Transverse colon (tissue), 4 donors: Measurements from ENCODE around the gene CHRM3. TPM values are rescaled to one million over a fixed set of nuclear protein-coding genes. Genes with fewer than 3 reads are reported as not detected.

ENCODE experiments used
- DNase-seq: peaks from one replicate; pipeline ENCODE4 v3.0.0-alpha.2; 2019
- H3K27ac ChIP-seq, 4 donors: fragments of 200-600 bp; sonication (generic); 2 replicates each; pipeline ENCODE4 v1.5.1; 2016 to 2018; ENCODE audit warnings: inconsistent platforms in 4 of 4
- H3K27me3 ChIP-seq: fragments of 200-600 bp; sonication (generic); 2 replicates; pipeline ENCODE4 v1.5.1; 2017; ENCODE audit warnings: inconsistent platforms
- H3K36me3 ChIP-seq, 4 donors: fragments of 200-600 bp; sonication (generic); 2 replicates each; pipeline ENCODE4 v1.5.1; 2017 to 2019; ENCODE audit warnings: inconsistent platforms in 4 of 4
- H3K4me1 ChIP-seq, 4 donors: fragments of 200-600 bp; sonication (generic); 2 replicates each; pipeline ENCODE4 v1.5.1; 2017 to 2020; ENCODE audit warnings: inconsistent platforms in 4 of 4
- H3K4me3 ChIP-seq, 4 donors: fragments of 200-600 bp; sonication (generic); 1 replicate in 1 of 4; 2 replicates in 3 of 4; pipeline versions ENCODE4 v1.5.1 to v1.6.1; 2017 to 2019; ENCODE audit warnings: inconsistent platforms in 4 of 4
- H3K9me3 ChIP-seq, 2 donors: fragments of 200-600 bp; sonication (generic); 2 replicates each; pipeline ENCODE4 v1.5.1; 2017 to 2019; ENCODE audit warnings: inconsistent platforms in 2 of 2
- CTCF ChIP-seq, 5 experiments: fragments of 200-600 bp in 3 of 5; fragments of 450-650 bp in 2 of 5; sonication (generic) in 3 of 5; IDR thresholded peaks; 1 replicate in 2 of 5; 2 replicates in 3 of 5; pipeline ENCODE4 v1.5.1; 2016 to 2017; ENCODE audit warnings: antibody characterized with exemption in 5 of 5, inconsistent platforms in 3 of 5, mild to moderate bottlenecking in 2 of 5, moderate library complexity in 1 of 5
- EP300 ChIP-seq: sonication (generic); formaldehyde crosslinking; IDR thresholded peaks from one replicate; pipeline ENCODE4 v1.6.1; 2017; ENCODE audit warnings: antibody characterized with exemption, low read depth
- POLR2A ChIP-seq: fragments of 450-650 bp; IDR thresholded peaks from one replicate; pipeline ENCODE4 v1.6.1; 2016; ENCODE audit warnings: antibody characterized with exemption, mild to moderate bottlenecking, moderate library complexity
- POLR2AphosphoS5 ChIP-seq, 3 donors: sonication (generic); formaldehyde crosslinking; IDR thresholded peaks; one replicate each; pipeline ENCODE4 v1.6.1; 2016; ENCODE audit warnings: antibody characterized with exemption in 3 of 3
- WGBS, 2 donors: methylation state at CpG; one replicate each; pipeline ENCODE4 v1.1.5; 2018; ENCODE audit warnings: low coverage in 1 of 2; 5-methylcytosine and 5-hydroxymethylcytosine counted together
- in situ Hi-C, 4 donors: fragments of 200-750 bp; cut with MboI; loops; one replicate each; pipeline versions ENCODE4 v1.15.0 to v1.15.1; 2017; ENCODE audit warnings: low sequenced_read_pairs in 3 of 4, low pct_ligation_motif_present in 1 of 4, low pct_unique_long_range_greater_than_20kb in 1 of 4
- intact Hi-C: fragments of 100-400 bp; cut with DNase I; formaldehyde crosslinking; loops from one replicate; pipeline ENCODE4 v1.15.1; 2023; ENCODE audit warnings: low total_unique reads
- total RNA-seq, 4 donors: library from RNA; depleted of rRNA; stranded (reverse); fragments of >200 nt; gene quantifications; one replicate each; pipeline ENCODE4 v1.1.0, GENCODE V29; 2016

CHRM3 gene
- total RNA-seq = 10 to 100 TPM; 14.6 to 29.5 (median 18.9) TPM

DNA sequence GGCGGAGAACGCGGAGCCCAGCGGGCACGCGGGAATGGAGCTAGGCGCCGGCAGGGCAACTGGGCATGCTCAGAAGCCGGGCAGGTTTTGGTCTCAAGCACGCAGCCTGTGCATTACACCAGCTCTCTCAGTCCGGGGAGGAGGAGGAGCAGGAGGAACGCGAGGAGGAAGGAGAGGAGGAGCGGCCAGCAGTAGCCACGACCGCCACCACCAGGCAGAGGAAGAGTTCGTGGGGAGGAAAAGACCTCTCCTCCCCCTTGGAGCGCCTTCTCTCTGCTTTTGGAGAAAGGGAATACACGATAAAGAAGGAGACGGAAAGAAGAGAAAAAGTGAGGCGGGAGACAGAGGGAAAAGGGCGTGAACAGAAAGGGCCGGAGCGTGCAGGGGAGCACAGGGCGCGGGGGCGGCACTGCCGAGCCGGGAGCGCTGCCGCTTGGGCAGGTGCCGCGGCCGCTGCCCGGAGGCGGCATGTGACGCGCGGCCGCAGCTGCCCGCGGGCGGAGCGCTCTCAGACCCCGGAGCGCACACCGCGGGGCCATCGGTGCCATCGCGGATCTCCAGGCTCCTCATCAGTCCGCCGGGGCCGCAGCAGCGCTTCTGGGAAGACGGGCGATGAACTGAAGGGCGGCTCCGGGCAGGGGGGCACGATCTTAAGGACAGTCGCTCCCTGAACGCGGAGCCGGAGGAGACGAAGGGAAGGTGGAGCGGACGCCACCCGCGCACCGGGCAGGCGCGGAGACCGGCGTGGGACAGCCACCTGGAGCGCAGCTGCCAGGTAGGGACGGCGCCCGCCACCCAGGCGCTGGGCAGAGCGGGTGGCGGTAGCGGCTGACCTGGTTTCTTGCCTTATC lies at the start of gene CHRM3:
CHRM3 (plus strand) TSS at position 116 of the 851 bp plus-strand sequence. CDS start 520,884 bp downstream, outside the sequence.
- intact Hi-C loops (no loop called here), in situ Hi-C loops (loop anchor here in 1 of 4 donors (25.0 kb wide), 1 partner anchor 526 kb away; no protein-coding TSS in a partner anchor)
- Histone ChIP-seq H3K27me3 (peaks cover 33% of the 10 kb centered on the region), H3K9me3 (no peaks in the 10 kb centered on the region), H3K27ac (peak within 1 kb of the TSS; percentile 81 to 85 (median 83)), H3K4me1 (peaks cover 0 to 16% (median 3%) of the 10 kb centered on the region in 4 donors), H3K36me3 (no peaks in the 10 kb centered on the region), H3K4me3 (peak within 1 kb of the TSS; percentile 66 to 89 (median 72))
- peak; percentile 87 for DNase-seq
- peak; percentile 45 to 85 (median 49) for TF ChIP-seq POLR2AphosphoS5 (IDR thresholded peaks at IDR 0.05)
- peak; percentile 14 to 48 (median 17) for TF ChIP-seq CTCF (IDR thresholded peaks at IDR 0.05)
- no peak for TF ChIP-seq EP300
- peak; percentile 43 for TF ChIP-seq POLR2A
- WGBS, 2 donors = 1 to 10% methylated on average over 6 to 76 of the region's 82 CpGs

DNA sequence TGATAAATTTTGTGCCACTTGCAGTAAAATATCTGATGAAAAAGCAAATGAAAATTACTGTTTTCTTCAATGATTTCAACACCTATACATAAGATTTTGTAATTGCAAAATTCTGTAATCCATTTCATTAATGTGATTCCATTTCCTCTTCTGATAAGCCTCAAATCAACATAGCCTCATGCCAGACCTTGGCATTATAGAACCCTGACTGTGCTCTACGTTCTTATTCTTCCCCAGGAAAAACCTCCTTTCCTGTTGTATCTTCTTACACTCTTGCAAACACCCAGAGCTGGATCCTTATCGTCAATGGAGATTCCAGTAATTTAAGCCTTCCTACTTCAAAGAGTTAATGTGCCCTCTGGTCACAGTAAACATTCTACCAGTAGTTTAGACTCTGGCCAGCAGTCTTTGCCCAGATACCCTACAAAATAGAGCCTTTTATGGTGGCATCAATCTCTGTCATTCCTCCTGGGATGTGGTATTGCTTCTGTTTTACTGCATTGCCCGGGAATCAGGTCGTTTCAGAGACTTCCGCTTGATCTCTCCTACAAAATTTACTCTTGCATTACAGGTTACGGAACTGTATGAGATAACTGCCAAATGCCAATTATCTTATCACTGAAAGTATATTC lies 48.5 kb upstream of the CHRM3 start:
- intact Hi-C loops (no loop called here), in situ Hi-C loops (no loop called here)
- no peaks in the 10 kb centered on the region for H3K9me3 ChIP-seq
- peaks cover 0 to 5% (median 0%) of the 10 kb centered on the region in 4 donors for H3K4me1 ChIP-seq
- no peak overlapping the region for H3K4me3 ChIP-seq
- peak; percentile 40 for DNase-seq
- H3K27me3 ChIP-seq = no peaks in the 10 kb centered on the region
- H3K27ac ChIP-seq = peak overlapping the region in 2 of 4 donors; percentile 10 to 13
- H3K36me3 ChIP-seq = peaks cover 0 to 3% (median 0%) of the 10 kb centered on the region in 4 donors
- TF ChIP-seq CTCF (IDR thresholded peaks at IDR 0.05) = peak in 1 of 5 experiments; percentile 26
- no peak for TF ChIP-seq POLR2AphosphoS5 (IDR thresholded peaks at IDR 0.05)
- no peak for TF ChIP-seq POLR2A
- TF ChIP-seq EP300 = no peak
- 45 to 54% methylated on average over 6 of the region's 6 CpGs for WGBS, 2 donors

GRCh38 chr1:239347776-239348175 lies 38.6 kb upstream of the CHRM3 start:
- peaks cover 0 to 4% (median 0%) of the 10 kb centered on the region in 4 donors for H3K4me1 ChIP-seq
- intact Hi-C loops (no loop called here), in situ Hi-C loops (no loop called here)
- no peaks in the 10 kb centered on the region for H3K36me3 ChIP-seq
- TF ChIP-seq POLR2AphosphoS5 (IDR thresholded peaks at IDR 0.05) (no peak), EP300 (no peak), CTCF (IDR thresholded peaks at IDR 0.05) (no peak), POLR2A (no peak)
- no peak overlapping the region for H3K27ac ChIP-seq
- H3K9me3 ChIP-seq = no peaks in the 10 kb centered on the region
- H3K27me3 ChIP-seq = no peaks in the 10 kb centered on the region
- no peak overlapping the region for H3K4me3 ChIP-seq
- 74 to 87% methylated on average over 2 of the region's 2 CpGs for WGBS, 2 donors
- DNase-seq = no peak

- no peak overlapping the region for H3K27ac ChIP-seq
- no peak overlapping the region for H3K4me3 ChIP-seq
- TF ChIP-seq CTCF (IDR thresholded peaks at IDR 0.05) = no peak
- TF ChIP-seq POLR2AphosphoS5 (IDR thresholded peaks at IDR 0.05) = no peak
- no peak for TF ChIP-seq EP300
- no peak for TF ChIP-seq POLR2A
- in situ Hi-C loops = no loop called here
- H3K4me1 ChIP-seq = peaks cover 0 to 7% (median 0%) of the 10 kb centered on the region in 4 donors
- H3K36me3 ChIP-seq = no peaks in the 10 kb centered on the region
- intact Hi-C loops = no loop called here
- 83% methylated on average over 6 of the region's 6 CpGs for WGBS, 2 donors
- no peak for DNase-seq
- H3K27me3 ChIP-seq = no peaks in the 10 kb centered on the region
- H3K9me3 ChIP-seq = no peaks in the 10 kb centered on the region
Measured at GRCh38 chr1:239348635-239349353, 37.6 kb upstream of the CHRM3 start.
